Raji (cell line): ENCODE measurements around the gene TERT.

Experiments
- POLR2A ChIP-seq: IDR thresholded peaks from 2 replicates; pipeline ENCODE4 v1.6.1; 2011; ENCODE audit warnings: low read depth, low read length, control low read depth; ENCODE audit not compliant: insufficient read depth

The TERT gene

GRCh38 chr5:1272201-1272600, 22.7 kb downstream of the TERT start:
- no peak for TF ChIP-seq POLR2A

GRCh38 chr5:1270933-1271914, 23.6 kb downstream of the TERT start:
- TF ChIP-seq POLR2A: no peak

- no peak for TF ChIP-seq POLR2A
Observed at GRCh38 chr5:1270426-1270825, 24.4 kb downstream of the TERT start.

GRCh38 chr5:1268666-1269065, 26.2 kb downstream of the TERT start:
- TF ChIP-seq POLR2A: no peak

- TF ChIP-seq POLR2A: no peak
Observed at GRCh38 chr5:1268056-1268455, 26.8 kb downstream of the TERT start.

- TF ChIP-seq POLR2A: no peak
Observed at GRCh38 chr5:1266791-1267190, 28.1 kb downstream of the TERT start.

GRCh38 chr5:1265461-1266455, 29.1 kb downstream of the TERT start:
- no peak for TF ChIP-seq POLR2A

GRCh38 chr5:1265026-1265425, 29.8 kb downstream of the TERT start:
- no peak for TF ChIP-seq POLR2A

- no peak for TF ChIP-seq POLR2A
Observed at GRCh38 chr5:1264211-1264610, 30.7 kb downstream of the TERT start.

- TF ChIP-seq POLR2A: no peak
Observed at GRCh38 chr5:1262381-1262780, 32.5 kb downstream of the TERT start.

- no peak for TF ChIP-seq POLR2A
Observed at GRCh38 chr5:1261643-1262042, 33.2 kb downstream of the TERT start.

- TF ChIP-seq POLR2A: no peak
Observed at GRCh38 chr5:1259806-1260480, 34.9 kb downstream of the TERT start.

- no peak for TF ChIP-seq POLR2A
Observed at GRCh38 chr5:1257841-1258240, 37.0 kb downstream of the TERT start.

GRCh38 chr5:1257363-1257762, 37.5 kb downstream of the TERT start:
- TF ChIP-seq POLR2A: no peak

- TF ChIP-seq POLR2A: no peak
Observed at GRCh38 chr5:1256776-1257175, 38.1 kb downstream of the TERT start.
